ENCODE data around the gene BAK1. TPM values are rescaled to one million over a fixed set of nuclear protein-coding genes. Genes with fewer than 3 reads are reported as not detected.
A peak's percentile ranks its signal among the peaks of the same experiment; 100 is the strongest.

The BAK1 gene
- total RNA-seq, 2 donors from 2014 or later, result 2.3 to 5.7 TPM

GRCh38 chr6:33604941-33605854 lies 25.1 kb upstream of the BAK1 start:
- Histone ChIP-seq H3K9me3 (no peaks in the 10 kb centered on the region), H3K4me3 (no peak overlapping the region), H3K4me1 (no peaks in the 10 kb centered on the region), H3K27me3 (no peaks in the 10 kb centered on the region), H3K36me3 (replicated peaks in 1 of 2; ENCODE audit: insufficient read depth in 1 of 2, low read depth in 2 of 2) (no peaks in the 10 kb centered on the region), H3K27ac (no peak overlapping the region)
- intact Hi-C loops (cut with DNase I), result no loop called here
- TF ChIP-seq POLR2A (IDR thresholded peaks at IDR 0.05) (no peak), CTCF (IDR thresholded peaks at IDR 0.05) (no peak)
- DNase-seq (no peak), ATAC-seq (no peak)
- 84 to 94% methylated on average over 4 of the region's 4 CpGs for WGBS, 2 donors

- Histone ChIP-seq H3K27ac (no peak overlapping the region), H3K4me3 (no peak overlapping the region), H3K9me3 (no peaks in the 10 kb centered on the region), H3K4me1 (no peaks in the 10 kb centered on the region), H3K36me3 (replicated peaks in 1 of 2; ENCODE audit: insufficient read depth in 1 of 2, low read depth in 2 of 2) (no peaks in the 10 kb centered on the region), H3K27me3 (no peaks in the 10 kb centered on the region)
- WGBS, 2 donors, result 0 to 23% methylated on average over 2 of the region's 2 CpGs
- intact Hi-C loops (cut with DNase I), result no loop called here
- ATAC-seq (no peak), DNase-seq (no peak)
- TF ChIP-seq CTCF (IDR thresholded peaks at IDR 0.05) (no peak), POLR2A (IDR thresholded peaks at IDR 0.05) (no peak)
These were observed 22.1 kb upstream of the BAK1 start for GRCh38 chr6:33602180-33602579.

GRCh38 chr6:33600761-33601160 lies 20.7 kb upstream of the BAK1 start:
- WGBS, 2 donors, result 78 to 86% methylated on average over 4 to 6 of the region's 6 CpGs
- intact Hi-C loops (cut with DNase I), result no loop called here

GRCh38 chr6:33599413-33599938 lies 19.4 kb upstream of the BAK1 start:
- DNase-seq, result peak in 2 of 4 donors; percentile 27 to 53
- peak; percentile 69 for ATAC-seq
- Histone ChIP-seq H3K4me1 (no peaks in the 10 kb centered on the region), H3K4me3 (no peak overlapping the region), H3K36me3 (replicated peaks in 1 of 2; ENCODE audit: insufficient read depth in 1 of 2, low read depth in 2 of 2) (no peaks in the 10 kb centered on the region), H3K27me3 (no peaks in the 10 kb centered on the region), H3K27ac (peak overlapping the region in 1 of 4 donors; percentile 11), H3K9me3 (no peaks in the 10 kb centered on the region)
- intact Hi-C loops (cut with DNase I), result loop anchor here (5.0 kb wide), 1 partner anchor 108 kb away; no protein-coding TSS in a partner anchor
- 44 to 56% methylated on average over 7 to 9 of the region's 9 CpGs for WGBS, 2 donors
- TF ChIP-seq CTCF (IDR thresholded peaks at IDR 0.05) (no peak), POLR2A (IDR thresholded peaks at IDR 0.05) (no peak)

More at GRCh38 chr6:33600761-33601160, 20.7 kb upstream of the BAK1 start:
- H3K4me1 ChIP-seq, result no peaks in the 10 kb centered on the region
- H3K36me3 ChIP-seq (replicated peaks in 1 of 2; ENCODE audit: insufficient read depth in 1 of 2, low read depth in 2 of 2), result no peaks in the 10 kb centered on the region
- H3K27ac ChIP-seq, result no peak overlapping the region
- H3K4me3 ChIP-seq, result no peak overlapping the region
- ATAC-seq (no peak), DNase-seq (no peak)
- no peaks in the 10 kb centered on the region for H3K27me3 ChIP-seq
- TF ChIP-seq CTCF (IDR thresholded peaks at IDR 0.05) (no peak), POLR2A (IDR thresholded peaks at IDR 0.05) (no peak)
- H3K9me3 ChIP-seq, result no peaks in the 10 kb centered on the region
